Measurements from ENCODE around the gene POLE. TPM values are rescaled to one million over a fixed set of nuclear protein-coding genes. Genes with fewer than 3 reads are reported as not detected.

The POLE gene
- total and polyA plus RNA-seq, 9 of the 15 experiments (the other 6 are each of a cell fraction or from before 2014, with no cell fraction given), result 2.4 to 154 (median 49.6) TPM

GRCh38 chr12:132735496-132735895 lies 48.4 kb upstream of the POLE start:
- ATAC-seq, result no peak
- Histone ChIP-seq H3K9ac (ENCODE audit: insufficient read depth in 1 of 2, low read depth in 2 of 2, low read length in 2 of 2) (no peak overlapping the region), H4K20me1 (replicated peaks; ENCODE audit: control insufficient read depth, insufficient read depth, low read length) (no peaks in the 10 kb centered on the region), H3K36me3 (ENCODE audit: control insufficient read depth, insufficient read depth, low read length) (peaks cover 93% of the 10 kb centered on the region), H3K27ac (ENCODE audit: extremely low read depth, low read depth, low read length) (no peak overlapping the region), H3K4me1 (replicated peaks in 1 of 2; ENCODE audit: control insufficient read depth in 2 of 2, insufficient read depth in 2 of 2, low read length in 2 of 2) (no peaks in the 10 kb centered on the region), H2AFZ (ENCODE audit: low read depth, low read length) (no peak overlapping the region), H3K4me3 (no peak overlapping the region), H3K4me2 (ENCODE audit: insufficient read depth, low read length) (no peak overlapping the region), H3K79me2 (ENCODE audit: control insufficient read depth, insufficient read depth, low read length) (no peaks in the 10 kb centered on the region), H3K9me3 (replicated peaks; ENCODE audit: control insufficient read depth, insufficient read depth, low read depth, low read length) (0 out of 2 replicates have a peak, but pooled peaks cover 3% of the 10 kb centered on the region), H3K9me1 (ENCODE audit: control insufficient read depth, insufficient read depth, low read length) (no peaks in the 10 kb centered on the region), H3K27me3 (ENCODE audit: control insufficient read depth in 2 of 2, insufficient read depth in 2 of 2, low read length in 2 of 2) (no peaks in the 10 kb centered on the region)
- TF ChIP-seq POLR2G (IDR thresholded peaks at IDR 0.05; ENCODE audit: low read depth, low read length) (peak; percentile 64), POLR2A (conservative IDR thresholded peaks at IDR 0.05) (0 out of 2 replicates have a peak, but pooled peaks have one; percentile 24), FOXM1 (IDR thresholded peaks at IDR 0.05; ENCODE audit: low read depth) (no peak), FOXM1 (CRISPR knock-in tag; IDR thresholded peaks at IDR 0.05; ENCODE audit: low read depth) (no peak)
- TF ChIP-seq, protein P1, sequence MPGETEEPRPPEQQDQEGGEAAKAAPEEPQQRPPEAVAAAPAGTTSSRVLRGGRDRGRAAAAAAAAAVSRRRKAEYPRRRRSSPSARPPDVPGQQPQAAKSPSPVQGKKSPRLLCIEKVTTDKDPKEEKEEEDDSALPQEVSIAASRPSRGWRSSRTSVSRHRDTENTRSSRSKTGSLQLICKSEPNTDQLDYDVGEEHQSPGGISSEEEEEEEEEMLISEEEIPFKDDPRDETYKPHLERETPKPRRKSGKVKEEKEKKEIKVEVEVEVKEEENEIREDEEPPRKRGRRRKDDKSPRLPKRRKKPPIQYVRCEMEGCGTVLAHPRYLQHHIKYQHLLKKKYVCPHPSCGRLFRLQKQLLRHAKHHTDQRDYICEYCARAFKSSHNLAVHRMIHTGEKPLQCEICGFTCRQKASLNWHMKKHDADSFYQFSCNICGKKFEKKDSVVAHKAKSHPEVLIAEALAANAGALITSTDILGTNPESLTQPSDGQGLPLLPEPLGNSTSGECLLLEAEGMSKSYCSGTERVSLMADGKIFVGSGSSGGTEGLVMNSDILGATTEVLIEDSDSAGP (CRISPR knock-in tag; IDR thresholded peaks at IDR 0.05), result no peak
- CTCF ChIA-PET (ENCODE audit: low intra/inter-chr PET ratio), result no interaction called here
- POLR2A ChIA-PET, result interaction anchor here (1.2 kb wide), 1 partner anchor 14 kb away, joined by 3 read pairs; no protein-coding TSS in a partner anchor
- in situ Hi-C loops (cut with MboI) (no loop called here), intact Hi-C loops (cut with micrococcal nuclease) (no loop called here)
- 96% methylated on average over 12 of the region's 20 CpGs for WGBS (ENCODE audit: insufficient coverage, low coverage, missing lambda C conversion rate)
- no peak for DNase-seq (ENCODE audit: extremely low read depth in 1 of 4, low spot score in 3 of 4)
- FAIRE-seq, result no peak
- no TSS peak for BruUV-seq (replicated peaks)
